Glutamatergic neuron (in vitro differentiated cells): ENCODE data around the gene ALDH5A1. TPM values are rescaled to one million over a fixed set of nuclear protein-coding genes. Genes with fewer than 3 reads are reported as not detected.

Source experiments
- DNase-seq: peaks from one replicate; pipeline ENCODE4 v3.0.0; 2022
- H3K27ac Mint-ChIP-seq: one replicate; pipeline ENCODE4 v1.8.0; 2020; ENCODE audit warnings: mild to moderate bottlenecking, mixed read lengths, inconsistent platforms; ENCODE audit not compliant: unreplicated experiment
- H3K27me3 Mint-ChIP-seq: one replicate; pipeline ENCODE4 v1.8.0; 2020; ENCODE audit warnings: mild to moderate bottlenecking, moderate library complexity, mixed read lengths, inconsistent platforms; ENCODE audit not compliant: unreplicated experiment
- H3K36me3 Mint-ChIP-seq: one replicate; pipeline ENCODE4 v1.8.0; 2020; ENCODE audit warnings: mild to moderate bottlenecking, mixed read lengths, inconsistent platforms; ENCODE audit not compliant: unreplicated experiment
- H3K4me1 Mint-ChIP-seq: one replicate; pipeline ENCODE4 v1.8.0; 2020; ENCODE audit warnings: mild to moderate bottlenecking, low read depth, mixed read lengths, inconsistent platforms; ENCODE audit not compliant: unreplicated experiment
- H3K4me3 Mint-ChIP-seq: one replicate; pipeline ENCODE4 v1.8.0; 2020; ENCODE audit warnings: mild to moderate bottlenecking, mixed read lengths, inconsistent platforms; ENCODE audit not compliant: unreplicated experiment
- H3K9me3 Mint-ChIP-seq: one replicate; pipeline ENCODE4 v1.8.0; 2020; ENCODE audit warnings: mild to moderate bottlenecking, moderate library complexity, mixed read lengths, inconsistent platforms; ENCODE audit not compliant: unreplicated experiment
- total RNA-seq: library from RNA; stranded (reverse); fragmentation: NEBNext Ultra II Directional; extraction: Animal tissue kit (Norgen Biotek cat#: 25700); gene quantifications from one replicate; pipeline ENCODE4 v1.2.1, GENCODE V29; 2021; ENCODE audit not compliant: unreplicated experiment
- TF ChIP-seq, protein P1 (sequence below): fragments of 200-600 bp; sonication (generic); IDR thresholded peaks from one replicate; pipeline ENCODE4 v1.5.0; 2021; ENCODE audit not compliant: partially characterized antibody, unreplicated experiment

Gene ALDH5A1
- total RNA-seq, 1 donor from 2014 or later, result 1.2 TPM

DNA sequence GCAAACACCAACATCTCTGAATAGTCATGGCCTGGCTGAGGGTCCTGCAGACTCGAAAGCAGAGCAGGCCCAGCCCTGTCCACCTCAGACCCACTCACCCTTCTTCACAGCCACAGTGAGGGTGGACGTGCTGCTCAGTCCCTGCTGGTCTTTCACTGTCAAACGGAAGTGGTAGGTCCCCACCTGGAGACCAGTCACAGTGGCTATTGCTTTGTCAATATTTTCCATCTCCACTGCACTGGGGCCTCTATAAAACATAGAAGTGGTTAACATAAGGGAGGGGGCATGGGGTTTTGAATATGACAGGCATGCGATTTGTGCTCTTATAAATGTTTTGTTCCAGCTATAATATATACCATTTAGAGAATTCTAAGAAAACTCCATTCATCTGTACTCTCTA is 73.9 kb downstream of the ALDH5A1 start:
- H3K4me3 Mint-ChIP-seq, result no peak overlapping the region
- no peaks in the 10 kb centered on the region for H3K36me3 Mint-ChIP-seq
- no peaks in the 10 kb centered on the region for H3K9me3 Mint-ChIP-seq
- peaks cover 1% of the 10 kb centered on the region for H3K27me3 Mint-ChIP-seq
- no peaks in the 10 kb centered on the region for H3K4me1 Mint-ChIP-seq
- no peak for DNase-seq
- TF ChIP-seq, protein P1, sequence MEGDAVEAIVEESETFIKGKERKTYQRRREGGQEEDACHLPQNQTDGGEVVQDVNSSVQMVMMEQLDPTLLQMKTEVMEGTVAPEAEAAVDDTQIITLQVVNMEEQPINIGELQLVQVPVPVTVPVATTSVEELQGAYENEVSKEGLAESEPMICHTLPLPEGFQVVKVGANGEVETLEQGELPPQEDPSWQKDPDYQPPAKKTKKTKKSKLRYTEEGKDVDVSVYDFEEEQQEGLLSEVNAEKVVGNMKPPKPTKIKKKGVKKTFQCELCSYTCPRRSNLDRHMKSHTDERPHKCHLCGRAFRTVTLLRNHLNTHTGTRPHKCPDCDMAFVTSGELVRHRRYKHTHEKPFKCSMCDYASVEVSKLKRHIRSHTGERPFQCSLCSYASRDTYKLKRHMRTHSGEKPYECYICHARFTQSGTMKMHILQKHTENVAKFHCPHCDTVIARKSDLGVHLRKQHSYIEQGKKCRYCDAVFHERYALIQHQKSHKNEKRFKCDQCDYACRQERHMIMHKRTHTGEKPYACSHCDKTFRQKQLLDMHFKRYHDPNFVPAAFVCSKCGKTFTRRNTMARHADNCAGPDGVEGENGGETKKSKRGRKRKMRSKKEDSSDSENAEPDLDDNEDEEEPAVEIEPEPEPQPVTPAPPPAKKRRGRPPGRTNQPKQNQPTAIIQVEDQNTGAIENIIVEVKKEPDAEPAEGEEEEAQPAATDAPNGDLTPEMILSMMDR, result no peak
- H3K27ac Mint-ChIP-seq, result no peak overlapping the region

DNA sequence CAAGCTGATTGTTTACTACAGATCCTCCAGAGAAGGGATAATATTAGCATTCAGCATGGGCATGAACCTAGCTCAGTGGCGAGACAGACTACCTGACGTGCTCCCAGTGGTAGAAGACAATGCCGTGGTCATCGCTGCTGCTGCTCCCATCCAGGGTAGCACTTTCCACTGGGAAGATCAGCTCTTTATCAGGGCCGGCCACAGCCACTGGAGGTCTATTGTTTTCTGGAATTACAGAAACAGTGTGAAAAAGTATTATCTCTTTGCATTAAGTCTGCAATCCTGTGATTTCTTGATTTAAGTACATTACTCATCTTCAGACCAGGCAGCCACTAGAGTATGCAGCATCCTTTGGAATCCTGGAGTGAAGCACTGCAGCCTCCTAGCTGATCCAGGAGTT is 75.0 kb downstream of the ALDH5A1 start:
- no peak for DNase-seq
- H3K36me3 Mint-ChIP-seq, result no peaks in the 10 kb centered on the region
- no peak overlapping the region for H3K27ac Mint-ChIP-seq
- peaks cover 1% of the 10 kb centered on the region for H3K27me3 Mint-ChIP-seq
- TF ChIP-seq, protein P1, result no peak
- no peak overlapping the region for H3K4me3 Mint-ChIP-seq
- H3K9me3 Mint-ChIP-seq, result no peaks in the 10 kb centered on the region
- no peaks in the 10 kb centered on the region for H3K4me1 Mint-ChIP-seq

DNA sequence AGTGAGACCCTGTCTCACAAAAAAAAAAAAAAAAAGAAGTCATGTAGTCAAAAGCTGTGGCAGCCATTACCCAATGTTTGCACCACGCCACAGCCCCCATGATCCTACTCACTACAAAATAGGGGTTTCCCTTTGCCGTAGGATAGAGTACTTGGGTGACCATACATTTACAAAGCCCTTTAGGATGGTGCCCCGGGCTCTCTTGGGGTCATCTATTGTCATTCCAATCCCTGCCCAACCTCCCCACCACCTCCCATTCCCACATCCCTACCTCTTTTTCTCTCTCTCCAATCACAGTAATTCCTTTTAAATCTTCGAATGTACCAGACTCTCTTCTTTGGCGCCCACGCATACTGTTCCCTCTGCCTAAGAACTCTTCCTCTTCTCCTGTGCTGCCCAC is 76.6 kb downstream of the ALDH5A1 start:
- H3K36me3 Mint-ChIP-seq, result no peaks in the 10 kb centered on the region
- H3K9me3 Mint-ChIP-seq, result no peaks in the 10 kb centered on the region
- H3K27me3 Mint-ChIP-seq, result peaks cover 1% of the 10 kb centered on the region
- no peak for DNase-seq
- H3K4me3 Mint-ChIP-seq, result no peak overlapping the region
- TF ChIP-seq, protein P1, result no peak
- H3K4me1 Mint-ChIP-seq, result peaks cover 2% of the 10 kb centered on the region
- H3K27ac Mint-ChIP-seq, result no peak overlapping the region

DNA sequence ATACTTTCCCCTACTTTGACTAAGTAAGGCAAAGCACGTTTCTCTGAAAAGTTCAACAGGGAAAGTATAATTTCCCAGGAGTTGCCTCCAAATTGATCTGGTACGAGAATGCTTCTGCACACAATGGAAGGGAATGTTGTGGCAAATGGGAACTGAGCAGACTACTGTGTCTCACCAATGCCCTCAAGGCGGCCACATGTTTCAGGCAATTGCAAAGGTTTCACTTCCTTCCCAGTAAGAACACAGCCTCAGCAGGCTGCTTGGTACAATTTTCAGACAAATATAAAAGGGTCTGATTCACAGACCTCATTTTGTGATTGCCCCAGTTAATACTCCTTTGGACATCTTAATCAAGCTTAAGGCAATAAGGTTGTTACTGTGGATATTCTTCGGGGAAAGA is 80.0 kb downstream of the ALDH5A1 start:
- TF ChIP-seq, protein P1, result no peak
- no peak for DNase-seq
- Mint-ChIP-seq H3K9me3 (no peaks in the 10 kb centered on the region), H3K27me3 (peaks cover 1% of the 10 kb centered on the region), H3K4me3 (no peak overlapping the region), H3K4me1 (peaks cover 2% of the 10 kb centered on the region), H3K27ac (no peak overlapping the region), H3K36me3 (no peaks in the 10 kb centered on the region)

DNA sequence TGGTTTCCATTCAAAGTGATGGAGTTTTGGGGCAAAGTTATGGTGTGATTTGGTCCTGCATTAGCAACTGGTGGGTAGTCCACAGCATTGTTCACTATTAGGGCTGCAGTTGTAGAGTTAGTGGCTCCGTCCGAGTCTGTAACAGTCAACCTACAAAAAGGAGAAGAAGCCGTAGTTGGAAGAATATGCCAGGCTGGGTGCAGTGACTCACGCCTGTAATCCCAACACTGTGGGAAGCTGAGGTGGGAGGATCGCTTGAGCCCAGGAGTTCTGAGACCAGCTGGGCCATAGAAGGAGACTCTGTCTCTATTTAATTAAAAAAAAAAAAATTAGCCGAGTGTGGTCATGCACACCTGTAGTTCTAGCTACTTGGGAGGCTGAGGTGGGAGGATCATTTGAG is 81.7 kb downstream of the ALDH5A1 start:
- no peak overlapping the region for H3K4me3 Mint-ChIP-seq
- H3K9me3 Mint-ChIP-seq, result no peaks in the 10 kb centered on the region
- TF ChIP-seq, protein P1, result no peak

More for the DNA sequence above, 81.7 kb downstream of the ALDH5A1 start:
- DNase-seq, result no peak
- Mint-ChIP-seq H3K27ac (no peak overlapping the region), H3K27me3 (peaks cover 1% of the 10 kb centered on the region), H3K4me1 (peaks cover 5% of the 10 kb centered on the region), H3K36me3 (no peaks in the 10 kb centered on the region)
